MM.1S (cell line): ENCODE measurements around the gene CREBBP.

Source experiments
- DNase-seq: peaks from one replicate; pipeline ENCODE4 v3.0.0-alpha.2; 2015
- H2AFZ ChIP-seq: fragments of 300-600 bp; sonication (generic); 2 replicates; pipeline ENCODE4 v1.6.0; 2016; ENCODE audit warnings: antibody characterized with exemption, low read length
- H3F3A ChIP-seq: fragments of 300-600 bp; sonication (generic); 2 replicates; pipeline ENCODE4 v1.6.1; 2016; ENCODE audit warnings: mild to moderate bottlenecking, antibody characterized with exemption, low read length, moderate library complexity, mixed read lengths; ENCODE audit not compliant: insufficient read depth
- H3K27ac ChIP-seq: fragments of 300-600 bp; sonication (generic); 2 replicates; pipeline ENCODE4 v1.5.1; 2016; ENCODE audit warnings: mild to moderate bottlenecking, low read length
- H3K27me3 ChIP-seq: fragments of 300-600 bp; sonication (generic); replicated peaks from 2 replicates; pipeline ENCODE4 v1.6.0; 2016; ENCODE audit warnings: low read length; ENCODE audit not compliant: insufficient read depth
- H3K36me3 ChIP-seq: fragments of 300-600 bp; sonication (generic); replicated peaks from 2 replicates; pipeline ENCODE4 v1.6.1; 2016; ENCODE audit warnings: mild to moderate bottlenecking, low read length, mixed read lengths; ENCODE audit not compliant: insufficient read depth
- H3K4me1 ChIP-seq: fragments of 300-600 bp; sonication (generic); 2 replicates; pipeline ENCODE4 v1.6.1; 2016; ENCODE audit warnings: low read length, mixed read lengths
- H3K4me2 ChIP-seq: fragments of 300-600 bp; sonication (generic); 2 replicates; pipeline ENCODE4 v1.6.0; 2016; ENCODE audit warnings: low read depth, low read length
- H3K4me3 ChIP-seq: fragments of 300-600 bp; sonication (generic); 2 replicates; pipeline ENCODE4 v1.5.1; 2016; ENCODE audit warnings: low read length, mixed read lengths
- H3K79me2 ChIP-seq: fragments of 300-600 bp; sonication (generic); 2 replicates; pipeline ENCODE4 v1.6.1; 2016; ENCODE audit warnings: mixed run types, low read length, mixed read lengths
- H3K9ac ChIP-seq: fragments of 300-600 bp; sonication (generic); 2 replicates; pipeline ENCODE4 v1.6.1; 2016; ENCODE audit warnings: low read length, mixed read lengths
- H3K9me2 ChIP-seq: fragments of 300-600 bp; sonication (generic); replicated peaks from 2 replicates; pipeline ENCODE4 v1.6.1; 2016; ENCODE audit warnings: mild to moderate bottlenecking, low read length, mixed read lengths; ENCODE audit not compliant: insufficient read depth
- H3K9me3 ChIP-seq: fragments of 300-600 bp; sonication (generic); replicated peaks from 2 replicates; pipeline ENCODE4 v1.6.1; 2016; ENCODE audit warnings: mild to moderate bottlenecking, low read length, mixed read lengths; ENCODE audit not compliant: insufficient read depth
- H4K20me1 ChIP-seq: fragments of 300-600 bp; sonication (generic); 2 replicates; pipeline ENCODE4 v1.6.1; 2016; ENCODE audit warnings: mild to moderate bottlenecking, low read length, moderate library complexity, mixed read lengths; ENCODE audit not compliant: insufficient read depth
- CTCF ChIP-seq: fragments of 300-600 bp; sonication (generic); IDR thresholded peaks from 2 replicates; pipeline ENCODE4 v1.5.1; 2016; ENCODE audit warnings: antibody characterized with exemption, low read length, mixed read lengths
- EZH2 ChIP-seq: fragments of 300-600 bp; sonication (generic); optimal IDR thresholded peaks from 2 replicates; pipeline ENCODE3; 2017; ENCODE audit warnings: low read depth, mild to moderate bottlenecking, antibody characterized with exemption, low read length, mixed read lengths
- EZH2phosphoT487 ChIP-seq: fragments of 300-600 bp; sonication (generic); IDR thresholded peaks from 2 replicates; pipeline ENCODE4 v1.6.1; 2018; ENCODE audit warnings: antibody characterized with exemption, low read length

CREBBP gene

GRCh38 chr16:3804426-3805016 is 76.0 kb downstream of the CREBBP start:
- Histone ChIP-seq H4K20me1 (peaks cover 9% of the 10 kb centered on the region; the same call in 1 of the 2 replicates), H3K4me1 (no peaks in the 10 kb centered on the region), H3K4me3 (no peak overlapping the region), H3K36me3 (no peaks in the 10 kb centered on the region), H3K27me3 (no peaks in the 10 kb centered on the region), H3K9ac (no peak overlapping the region), H3K4me2 (no peak overlapping the region), H2AFZ (no peak overlapping the region), H3K79me2 (peaks cover 94% of the 10 kb centered on the region), H3K27ac (no peak overlapping the region), H3K9me2 (no peaks in the 10 kb centered on the region), H3F3A (no peaks in the 10 kb centered on the region), H3K9me3 (no peaks in the 10 kb centered on the region)
- TF ChIP-seq EZH2phosphoT487: no peak
- TF ChIP-seq EZH2: no peak
- TF ChIP-seq CTCF: no peak
- no peak for DNase-seq

GRCh38 chr16:3800477-3801270 is 79.8 kb downstream of the CREBBP start:
- H3K4me2 ChIP-seq: no peak overlapping the region
- no peak overlapping the region for H2AFZ ChIP-seq
- H3K4me3 ChIP-seq: no peak overlapping the region
- H3K27ac ChIP-seq: no peak overlapping the region
- H3K9me2 ChIP-seq: no peaks in the 10 kb centered on the region
- H3K27me3 ChIP-seq: no peaks in the 10 kb centered on the region
- H4K20me1 ChIP-seq: peaks cover 39% of the 10 kb centered on the region
- H3K9ac ChIP-seq: no peak overlapping the region
- H3K4me1 ChIP-seq: peaks cover 20% of the 10 kb centered on the region
- no peak for TF ChIP-seq EZH2
- no peak for TF ChIP-seq EZH2phosphoT487
- TF ChIP-seq CTCF: no peak
- DNase-seq: no peak
- peaks cover 95% of the 10 kb centered on the region for H3K79me2 ChIP-seq
- no peaks in the 10 kb centered on the region for H3K9me3 ChIP-seq
- H3K36me3 ChIP-seq: no peaks in the 10 kb centered on the region
- H3F3A ChIP-seq: peaks cover 13% of the 10 kb centered on the region

GRCh38 chr16:3800019-3800418 is 80.5 kb downstream of the CREBBP start:
- Histone ChIP-seq H3K27ac (no peak overlapping the region), H3K36me3 (no peaks in the 10 kb centered on the region), H3K4me3 (no peak overlapping the region), H3F3A (peaks cover 13% of the 10 kb centered on the region), H3K9me3 (no peaks in the 10 kb centered on the region), H4K20me1 (peaks cover 39% of the 10 kb centered on the region), H3K9me2 (no peaks in the 10 kb centered on the region), H3K4me2 (no peak overlapping the region), H3K9ac (no peak overlapping the region), H3K4me1 (peaks cover 20% of the 10 kb centered on the region), H3K27me3 (no peaks in the 10 kb centered on the region), H2AFZ (no peak overlapping the region), H3K79me2 (peaks cover 95% of the 10 kb centered on the region)
- DNase-seq: no peak
- TF ChIP-seq EZH2phosphoT487 (no peak), CTCF (no peak), EZH2 (no peak)
